Endothelial cell of umbilical vein (primary cell): ENCODE results near the gene P2RX1. TPM values are rescaled to one million over a fixed set of nuclear protein-coding genes. Genes with fewer than 3 reads are reported as not detected.

Source experiments
- BruUV-seq: library from RNA; stranded (reverse); fragments of 400-500 nt; replicated peaks from 2 replicates; lab custom pipeline; 2021; lab: Mats Ljungman, UMichigan
- CTCF ChIA-PET: fragments of 300-600, 350-600 bp; sonication (Branson Sonifier 250); formaldehyde crosslinking; loops from one replicate; lab custom pipeline; 2021; ENCODE audit warnings: antibody characterized with exemption, inconsistent platforms; lab: Charles Lee
- POLR2A ChIA-PET: fragments of 300-600, 350-600 bp; sonication (Branson Sonifier 250); formaldehyde crosslinking; loops from one replicate; lab custom pipeline; 2021; ENCODE audit warnings: antibody characterized with exemption, inconsistent platforms; lab: Charles Lee
- DNase-seq: peaks from one replicate; pipeline ENCODE4 v3.0.0-alpha.2; 2011; ENCODE audit warnings: low read depth, low spot score
- FAIRE-seq: peaks from 2 replicates; lab custom pipeline; 2011; peaks lifted over from hg19 to GRCh38; lab: Jason Lieb, UNC
- H2AFZ ChIP-seq: 2 replicates; pipeline ENCODE4 v1.6.0; 2012; ENCODE audit warnings: low read depth, low read length, control low read depth, inconsistent platforms
- H3K27ac ChIP-seq: 2 replicates; pipeline ENCODE4 v1.5.1; 2011; ENCODE audit warnings: low read depth, mild to moderate bottlenecking, control low read depth, low read length, moderate library complexity; ENCODE audit not compliant: insufficient read depth
- H3K27me3 ChIP-seq, 2 experiments: 2 replicates each; pipeline versions ENCODE4 v1.6.0 to v1.6.1; 2011; ENCODE audit warnings: low read length in 2 of 2, mixed read lengths in 1 of 2; ENCODE audit not compliant: control insufficient read depth in 2 of 2, insufficient read depth in 2 of 2
- H3K36me3 ChIP-seq, 2 experiments: 2 replicates in 1 of 2; 3 replicates in 1 of 2; pipeline ENCODE4 v1.5.1; 2011; ENCODE audit warnings: low read length in 2 of 2, mild to moderate bottlenecking in 1 of 2, moderate library complexity in 1 of 2; ENCODE audit not compliant: control insufficient read depth in 2 of 2, insufficient read depth in 2 of 2; ENCODE audit errors: extremely low read depth in 1 of 2
- H3K4me1 ChIP-seq: 3 replicates; pipeline ENCODE4 v1.5.1; 2011; ENCODE audit warnings: mild to moderate bottlenecking, low read length; ENCODE audit not compliant: control insufficient read depth, insufficient read depth; ENCODE audit errors: extremely low read depth
- H3K4me2 ChIP-seq: 2 replicates; pipeline ENCODE4 v1.6.1; 2011; ENCODE audit warnings: low read length, control low read depth, mixed read lengths; ENCODE audit not compliant: insufficient read depth
- H3K4me3 ChIP-seq, 3 experiments: fragments of 200-600 bp in 1 of 3; sonication (generic), shearing (Covaris generic) in 1 of 3; replicated peaks in 1 of 3; 2 replicates each; pipeline ENCODE4 v1.5.1; 2011 to 2016; ENCODE audit warnings: control low read depth in 3 of 3, low read length in 3 of 3, mild to moderate bottlenecking in 2 of 3, inconsistent platforms in 1 of 3, low read depth in 1 of 3, moderate library complexity in 1 of 3; ENCODE audit not compliant: insufficient read depth in 1 of 3
- H3K79me2 ChIP-seq: 2 replicates; pipeline ENCODE4 v1.6.0; 2012; ENCODE audit warnings: low read length, inconsistent platforms; ENCODE audit not compliant: control insufficient read depth, insufficient read depth
- H3K9ac ChIP-seq: replicated peaks from 2 replicates; pipeline ENCODE3; 2011; ENCODE audit warnings: low read length, control low read depth; ENCODE audit not compliant: insufficient read depth; ENCODE audit errors: extremely low read depth
- H3K9me1 ChIP-seq: replicated peaks from 3 replicates; pipeline ENCODE4 v1.6.0; 2011; ENCODE audit warnings: mild to moderate bottlenecking, low read length; ENCODE audit not compliant: control insufficient read depth, insufficient read depth; ENCODE audit errors: extremely low read depth
- H3K9me3 ChIP-seq: replicated peaks from 2 replicates; pipeline ENCODE4 v1.5.1; 2012; ENCODE audit warnings: low read length, inconsistent platforms; ENCODE audit not compliant: control insufficient read depth, insufficient read depth
- H4K20me1 ChIP-seq: replicated peaks from 2 replicates; pipeline ENCODE3; 2011; ENCODE audit warnings: mild to moderate bottlenecking, low read length; ENCODE audit not compliant: control insufficient read depth, insufficient read depth; ENCODE audit errors: extremely low read depth
- EZH2 ChIP-seq: IDR thresholded peaks from 2 replicates; pipeline ENCODE4 v1.6.1; 2012; ENCODE audit warnings: borderline replicate concordance, low read depth, mild to moderate bottlenecking, moderate library complexity, low read length, inconsistent platforms; ENCODE audit not compliant: severe bottlenecking
- FOS ChIP-seq: IDR thresholded peaks from 2 replicates; pipeline ENCODE4 v1.6.1; 2011; ENCODE audit warnings: mild to moderate bottlenecking, low read length, moderate library complexity, borderline replicate concordance; ENCODE audit not compliant: insufficient read depth
- GATA2 ChIP-seq: IDR thresholded peaks from 2 replicates; pipeline ENCODE4 v1.7.0; 2011; ENCODE audit warnings: low read depth, mild to moderate bottlenecking, moderate library complexity, mixed read lengths, low read length; ENCODE audit not compliant: insufficient read length, insufficient read depth
- JUN ChIP-seq: IDR thresholded peaks from 2 replicates; pipeline ENCODE4 v1.6.1; 2011; ENCODE audit warnings: borderline replicate concordance, low read depth; ENCODE audit not compliant: insufficient read length, insufficient read depth
- MYC ChIP-seq: IDR thresholded peaks from one replicate; pipeline ENCODE4 v1.6.1; 2011; ENCODE audit warnings: mild to moderate bottlenecking, low read depth, low read length
- POLR2A ChIP-seq: IDR thresholded peaks from 2 replicates; pipeline ENCODE4 v1.6.1; 2012; ENCODE audit warnings: low read depth, mild to moderate bottlenecking, control low read depth, low read length
- POLR2AphosphoS5 ChIP-seq: IDR thresholded peaks from 2 replicates; pipeline ENCODE4 v1.6.1; 2012; ENCODE audit warnings: low read depth, mild to moderate bottlenecking, control low read depth, low read length, moderate library complexity; ENCODE audit not compliant: insufficient read depth
- dilution Hi-C: fragments of 300-500 bp; cut with MboI; formaldehyde crosslinking; loops from one replicate; pipeline ENCODE4 v1.15.0; 2019; ENCODE audit warnings: low sequenced_read_pairs; ENCODE audit not compliant: extremely low pct_ligation_motif_present
- intact Hi-C: fragments of 100-400 bp; cut with micrococcal nuclease; formaldehyde crosslinking; loops from one replicate; pipeline ENCODE4 v1.10.0; 2022
- polyA plus RNA-seq, 4 experiments: library from polyadenylated mRNA; depleted of rRNA in 3 of 4; stranded (reverse) in 3 of 4; unstranded in 1 of 4; fragments of >200 nt; gene quantifications; 2 replicates each; pipeline versions ENCODE4 v1.2.1 to v1.2.3, GENCODE V29; 2011 to 2012; ENCODE audit warnings: missing spikeins in 1 of 4
- total RNA-seq: library from RNA; stranded (reverse); gene quantifications from 2 replicates; pipeline ENCODE4 v1.2.3, GENCODE V29; 2021
- TF ChIP-seq, protein P1 (sequence below), 2 donors: IDR thresholded peaks; 1 replicate in 1 of 2; 2 replicates in 1 of 2; pipeline ENCODE4 v1.5.1; 2011; ENCODE audit warnings: low read length in 2 of 2, mild to moderate bottlenecking in 2 of 2, moderate library complexity in 2 of 2, control low read depth in 1 of 2, inconsistent platforms in 1 of 2, low read depth in 1 of 2; ENCODE audit not compliant: insufficient read depth in 1 of 2; ENCODE audit errors: extremely low read depth in 1 of 2
- TF ChIP-seq, protein P2 (sequence below): IDR thresholded peaks from 2 replicates; pipeline ENCODE4 v1.6.1; 2011; ENCODE audit not compliant: insufficient read depth, insufficient read length

Gene P2RX1
- total and polyA plus RNA-seq, 2 donors (not counting 3 experiments of a cell fraction or from before 2014, with no cell fraction given), result not detected

DNA sequence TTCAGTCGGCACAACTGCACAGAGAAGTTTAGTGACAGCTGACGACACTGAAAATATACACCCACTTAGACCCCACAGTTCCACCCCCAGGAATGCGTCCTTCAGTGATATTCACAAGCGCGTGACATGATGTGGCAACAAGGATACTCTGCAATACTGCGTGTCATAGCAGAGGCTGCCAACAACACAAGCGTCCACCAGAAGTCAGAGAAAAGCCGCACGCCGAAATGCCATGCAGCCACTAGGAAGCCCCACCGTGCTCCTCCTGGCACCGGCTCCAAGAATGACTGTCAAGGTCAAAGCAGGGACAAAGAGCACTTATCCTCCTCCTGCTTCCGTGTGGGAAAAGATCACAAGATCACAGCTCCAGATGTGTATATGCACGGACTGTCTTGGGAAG is 44.5 kb upstream of the P2RX1 start:
- no TSS peak for BruUV-seq
- no peak overlapping the region for H3K27ac ChIP-seq
- peak; percentile 40 for FAIRE-seq
- dilution Hi-C loops, result no loop called here
- no peak overlapping the region for H3K4me2 ChIP-seq
- ChIA-PET POLR2A (no interaction called here), CTCF (interaction anchor here (1.4 kb wide), 1 partner anchor 26 kb away, joined by 6 read pairs; no protein-coding TSS in a partner anchor)
- H3K9me1 ChIP-seq, result no peaks in the 10 kb centered on the region
- DNase-seq, result no peak
- peaks cover 8% of the 10 kb centered on the region for H3K4me1 ChIP-seq
- H2AFZ ChIP-seq, result no peak overlapping the region
- H4K20me1 ChIP-seq, result no peaks in the 10 kb centered on the region
- H3K27me3 ChIP-seq, result peaks cover 20 to 27% of the 10 kb centered on the region in 2 experiments
- no peaks in the 10 kb centered on the region for H3K36me3 ChIP-seq
- H3K4me3 ChIP-seq, result no peak overlapping the region
- intact Hi-C loops, result no loop called here
- no peaks in the 10 kb centered on the region for H3K79me2 ChIP-seq
- TF ChIP-seq, protein P1, sequence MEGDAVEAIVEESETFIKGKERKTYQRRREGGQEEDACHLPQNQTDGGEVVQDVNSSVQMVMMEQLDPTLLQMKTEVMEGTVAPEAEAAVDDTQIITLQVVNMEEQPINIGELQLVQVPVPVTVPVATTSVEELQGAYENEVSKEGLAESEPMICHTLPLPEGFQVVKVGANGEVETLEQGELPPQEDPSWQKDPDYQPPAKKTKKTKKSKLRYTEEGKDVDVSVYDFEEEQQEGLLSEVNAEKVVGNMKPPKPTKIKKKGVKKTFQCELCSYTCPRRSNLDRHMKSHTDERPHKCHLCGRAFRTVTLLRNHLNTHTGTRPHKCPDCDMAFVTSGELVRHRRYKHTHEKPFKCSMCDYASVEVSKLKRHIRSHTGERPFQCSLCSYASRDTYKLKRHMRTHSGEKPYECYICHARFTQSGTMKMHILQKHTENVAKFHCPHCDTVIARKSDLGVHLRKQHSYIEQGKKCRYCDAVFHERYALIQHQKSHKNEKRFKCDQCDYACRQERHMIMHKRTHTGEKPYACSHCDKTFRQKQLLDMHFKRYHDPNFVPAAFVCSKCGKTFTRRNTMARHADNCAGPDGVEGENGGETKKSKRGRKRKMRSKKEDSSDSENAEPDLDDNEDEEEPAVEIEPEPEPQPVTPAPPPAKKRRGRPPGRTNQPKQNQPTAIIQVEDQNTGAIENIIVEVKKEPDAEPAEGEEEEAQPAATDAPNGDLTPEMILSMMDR (IDR thresholded peaks at IDR 0.05; ENCODE audit: extremely low read depth in 1 of 2, insufficient read depth in 1 of 2, low read depth in 1 of 2, low read length in 2 of 2), result no peak
- TF ChIP-seq POLR2AphosphoS5 (no peak), GATA2 (no peak), MYC (no peak), FOS (no peak), POLR2A (no peak), EZH2 (no peak), JUN (no peak)
- TF ChIP-seq, protein P2, sequence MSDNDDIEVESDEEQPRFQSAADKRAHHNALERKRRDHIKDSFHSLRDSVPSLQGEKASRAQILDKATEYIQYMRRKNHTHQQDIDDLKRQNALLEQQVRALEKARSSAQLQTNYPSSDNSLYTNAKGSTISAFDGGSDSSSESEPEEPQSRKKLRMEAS, result no peak
- H3K9me3 ChIP-seq, result no peaks in the 10 kb centered on the region
- no peak overlapping the region for H3K9ac ChIP-seq
